Breast epithelium (tissue), 3 donors: ENCODE measurements around the gene TMEM273.

Experiments used
- CTCF ChIP-seq, 3 donors: fragments of 450-650 bp; IDR thresholded peaks; one replicate each; pipeline ENCODE4 v1.5.1; 2016 to 2017; ENCODE audit warnings: antibody characterized with exemption in 3 of 3, mild to moderate bottlenecking in 3 of 3, moderate library complexity in 3 of 3
- POLR2A ChIP-seq: fragments of 450-650 bp; IDR thresholded peaks from one replicate; pipeline ENCODE4 v1.6.1; 2016; ENCODE audit warnings: antibody characterized with exemption, mild to moderate bottlenecking, moderate library complexity
- POLR2AphosphoS5 ChIP-seq, 3 donors: sonication (generic); formaldehyde crosslinking; IDR thresholded peaks; one replicate each; pipeline ENCODE4 v1.6.1; 2017; ENCODE audit warnings: antibody characterized with exemption in 3 of 3

GRCh38 chr10:49165259-49165658 is 22.9 kb downstream of the TMEM273 start:
- TF ChIP-seq POLR2A (no peak), CTCF (IDR thresholded peaks at IDR 0.05) (no peak), POLR2AphosphoS5 (IDR thresholded peaks at IDR 0.05) (no peak)
